ENCODE measurements around the gene MCM9.

DNA sequence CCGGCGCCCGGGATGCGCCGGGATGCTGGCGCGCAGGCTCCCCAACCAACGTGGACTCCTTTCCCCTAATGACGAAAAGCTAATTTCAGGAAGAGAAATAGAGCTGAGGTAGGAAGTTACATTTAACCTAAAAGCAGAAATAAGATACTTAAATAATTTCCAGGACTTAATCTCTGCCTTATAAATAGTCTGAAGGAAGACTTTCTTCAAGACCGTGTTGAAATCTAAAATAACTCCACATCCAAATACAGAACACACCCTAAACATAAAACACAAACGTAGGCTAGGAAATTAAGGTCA is 39.7 kb downstream of the MCM9 start:
- TF ChIP-seq CTCF (IDR thresholded peaks at IDR 0.05; ENCODE audit: low read depth, low read length): no peak
- no peak for TF ChIP-seq EZH2phosphoT487 (IDR thresholded peaks at IDR 0.05; ENCODE audit: low read depth)
